OCI-M2 (cell line): ENCODE results near the gene FRY.

Experiments
- DNase-seq: peaks from one replicate; lab custom pipeline; 2025; ENCODE audit not compliant: unreplicated experiment; lab: John Stamatoyannopoulos, UW

The FRY gene

DNA sequence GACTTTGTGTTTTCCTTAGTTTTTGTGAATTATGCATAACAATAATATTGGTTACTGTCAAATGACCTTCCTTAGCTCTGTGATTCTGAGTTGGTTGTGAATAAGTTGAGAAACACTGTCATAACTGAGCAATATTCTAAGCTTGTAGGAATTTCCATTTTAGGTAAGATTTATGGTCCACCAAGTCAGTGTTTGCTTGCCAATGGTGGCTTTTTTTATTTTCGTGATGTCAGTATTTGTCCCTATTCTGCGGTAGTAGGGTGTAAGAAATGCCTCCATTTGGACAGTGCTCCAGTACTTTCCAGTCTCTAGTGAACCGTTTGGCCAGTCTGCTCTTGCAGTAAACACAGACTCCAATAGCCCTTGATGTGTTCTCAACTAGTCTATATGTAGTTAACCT, 94.7 kb downstream of the FRY start:
- no peak for DNase-seq

DNA sequence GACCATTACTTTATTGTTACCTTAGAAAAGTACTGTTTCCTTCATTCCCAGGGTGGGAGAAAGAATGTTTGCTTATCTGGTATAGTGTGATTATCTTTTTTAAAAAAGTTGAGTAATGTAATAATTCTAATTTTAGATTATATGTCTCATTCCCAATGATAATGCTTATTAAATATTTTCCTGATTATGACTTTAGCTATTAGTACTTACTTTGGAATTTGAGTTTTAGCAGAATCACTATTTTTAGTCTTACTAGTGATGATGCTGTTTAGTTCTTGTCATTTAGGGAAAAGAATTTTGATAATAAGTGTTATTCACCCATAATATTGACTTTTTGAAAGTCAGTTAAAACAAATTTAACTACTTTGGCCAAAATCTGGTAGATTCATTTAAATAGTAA, 95.2 kb downstream of the FRY start:
- DNase-seq: no peak

DNA sequence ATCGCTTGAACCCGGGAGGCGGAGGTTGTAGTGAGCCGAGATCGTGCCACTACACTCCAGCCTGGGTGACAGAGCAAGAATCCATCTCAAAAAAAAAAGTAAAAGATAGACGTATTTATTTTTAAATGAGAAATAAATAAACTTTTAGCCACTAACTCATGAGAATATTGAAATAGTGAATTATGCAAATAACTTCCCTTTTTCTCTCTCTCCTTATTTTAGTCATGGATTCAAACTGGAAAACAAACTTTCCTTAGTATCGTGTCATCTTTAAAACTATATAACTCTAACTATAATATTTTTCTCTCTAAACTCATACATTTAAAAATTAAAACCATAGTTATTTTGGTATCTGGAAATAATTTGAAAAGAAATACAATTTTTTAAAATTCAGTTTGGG, 96.1 kb downstream of the FRY start:
- DNase-seq: no peak

DNA sequence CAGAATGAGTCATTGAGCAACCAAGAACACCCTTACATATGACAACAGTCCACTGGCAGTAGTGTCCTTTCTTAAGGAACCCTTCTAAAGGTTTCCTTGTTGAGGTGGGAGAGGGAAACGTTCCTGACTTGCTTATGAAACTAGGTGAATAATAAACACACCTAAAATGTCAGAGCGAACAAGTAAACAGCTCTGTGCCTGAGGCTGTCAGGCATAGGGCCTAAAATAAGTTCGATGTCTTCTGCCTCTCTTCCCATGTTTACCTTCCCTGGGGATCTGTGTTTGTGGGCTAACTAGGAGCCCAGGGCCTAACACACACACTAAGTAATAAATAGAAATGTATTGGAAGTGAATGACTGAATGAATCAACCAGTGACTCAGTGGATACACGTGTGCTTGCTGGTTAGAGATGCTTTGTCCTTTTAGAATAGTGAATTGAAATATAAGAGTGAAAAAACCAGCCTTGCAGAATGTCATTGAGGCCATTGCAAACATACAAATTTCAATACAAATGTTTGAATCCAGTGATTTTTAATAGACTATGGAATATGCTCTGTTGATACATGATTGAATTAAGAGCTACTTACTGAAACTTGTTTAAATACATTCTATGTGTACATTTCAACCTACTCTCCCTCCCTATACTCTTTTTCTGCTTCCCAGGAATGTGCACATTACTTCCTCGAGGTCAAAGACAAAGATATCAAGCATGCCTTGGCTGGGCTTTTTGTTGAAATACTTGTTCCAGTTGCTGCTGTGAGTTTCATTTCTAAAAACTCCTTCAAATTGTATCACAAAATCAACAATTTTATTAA, 102.9 kb downstream of the FRY start:
- DNase-seq: no peak

DNA sequence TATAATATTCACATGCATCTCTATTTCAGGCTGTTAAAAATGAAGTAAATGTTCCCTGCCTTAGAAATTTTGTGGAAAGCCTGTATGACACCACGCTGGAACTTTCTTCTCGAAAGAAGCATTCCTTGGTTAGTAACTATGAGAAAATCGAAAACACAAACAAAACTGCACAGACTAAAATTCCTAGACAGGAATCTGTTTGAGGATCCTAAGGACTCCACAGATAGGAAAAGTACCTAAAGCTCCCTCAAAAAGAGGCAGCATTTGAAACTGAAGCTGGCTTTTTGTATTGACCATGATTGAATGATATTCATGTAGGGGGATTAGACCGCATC, 103.4 kb downstream of the FRY start:
- DNase-seq: no peak

DNA sequence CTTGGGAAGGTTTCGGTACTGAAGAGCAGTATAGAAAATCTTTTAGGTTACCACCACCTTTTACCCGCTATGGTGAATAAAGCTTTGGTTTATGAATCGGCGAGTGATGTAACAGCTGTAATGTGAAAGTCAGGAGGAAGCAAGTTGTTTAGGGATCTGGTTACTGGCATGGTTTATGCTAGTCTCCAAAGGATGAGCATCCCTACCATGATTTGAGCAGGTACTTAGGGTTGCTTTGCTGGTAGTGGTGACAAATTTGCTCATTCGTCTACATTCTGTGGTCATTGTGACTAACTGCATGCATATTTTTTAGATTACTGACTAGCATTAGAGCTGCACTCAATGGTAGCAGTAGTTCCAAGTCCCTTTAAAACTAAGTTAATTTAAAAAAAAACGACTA, 104.1 kb downstream of the FRY start:
- DNase-seq: no peak

DNA sequence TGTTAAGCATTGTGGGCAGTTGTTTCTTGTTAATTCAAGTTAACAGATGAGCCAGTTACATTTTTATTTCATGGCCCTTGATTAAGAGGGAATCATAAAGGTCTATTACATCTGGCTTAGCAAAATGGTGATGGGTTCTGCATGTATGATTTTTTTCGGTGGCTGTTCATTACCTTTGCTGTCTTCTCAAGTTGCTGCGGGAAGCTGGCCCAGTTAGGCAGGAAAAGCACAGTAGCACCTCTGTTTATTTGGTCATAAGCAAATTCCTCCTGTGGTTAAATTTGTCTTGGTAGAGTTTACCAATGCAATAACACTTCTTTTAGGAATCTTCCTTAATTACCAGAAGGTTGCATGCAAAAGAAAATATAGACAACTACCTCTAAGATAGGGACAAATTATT, 104.5 kb downstream of the FRY start:
- DNase-seq: no peak

DNA sequence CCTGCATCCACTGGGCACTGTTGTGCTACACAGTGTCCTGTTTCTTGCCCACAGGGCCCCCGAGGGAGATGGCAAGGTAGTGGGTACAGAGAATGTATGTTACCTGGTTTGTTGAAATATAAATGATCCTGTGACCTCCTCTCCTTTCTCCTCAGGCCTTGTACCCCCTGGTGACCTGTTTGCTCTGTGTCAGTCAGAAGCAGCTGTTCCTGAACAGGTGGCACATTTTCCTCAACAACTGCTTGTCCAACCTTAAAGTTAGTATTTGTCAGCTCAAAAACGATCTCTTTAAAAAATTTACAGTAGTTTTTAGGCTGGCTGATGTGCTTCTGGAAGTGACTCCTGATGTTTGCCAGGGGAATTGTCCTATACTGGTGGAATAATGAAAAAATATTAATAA, 105.1 kb downstream of the FRY start:
- DNase-seq: no peak

DNA sequence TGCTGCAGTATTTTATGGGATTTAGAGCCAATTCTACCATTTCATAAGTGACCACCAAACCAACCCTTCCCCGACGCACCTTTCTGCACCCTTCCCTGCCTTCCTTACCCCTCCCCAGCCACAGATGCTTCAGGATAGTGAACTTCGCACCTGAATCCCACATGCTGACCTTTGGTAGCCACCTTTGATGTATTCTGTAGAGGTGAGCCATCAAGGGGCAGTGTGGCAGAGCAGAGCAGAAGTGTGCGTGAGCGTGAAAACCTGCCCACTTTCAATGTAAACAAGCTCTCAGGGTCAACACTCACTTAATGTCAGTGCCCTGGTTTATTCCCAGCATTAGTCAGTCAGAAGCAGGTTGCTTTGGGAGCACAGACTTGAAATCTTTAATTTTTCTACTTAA, 107.7 kb downstream of the FRY start:
- no peak for DNase-seq

DNA sequence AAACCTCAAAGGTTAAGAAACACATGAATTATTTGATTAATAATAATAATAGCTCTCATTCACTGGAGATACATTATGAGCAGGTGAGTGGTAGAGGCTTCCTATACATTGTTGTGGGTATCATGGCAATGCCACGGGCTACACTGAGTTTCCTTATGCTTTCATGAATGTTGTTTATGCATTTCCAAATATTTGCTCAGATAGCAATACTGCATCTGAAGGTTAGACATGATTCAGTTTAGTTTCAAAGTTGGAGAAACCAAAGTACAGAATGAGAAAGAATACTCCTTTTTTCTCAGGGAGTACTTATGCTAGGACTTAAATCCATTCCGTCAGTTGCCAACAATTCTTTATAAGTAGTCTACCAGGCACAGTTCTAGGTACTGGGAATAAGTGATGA, 108.5 kb downstream of the FRY start:
- DNase-seq: no peak

DNA sequence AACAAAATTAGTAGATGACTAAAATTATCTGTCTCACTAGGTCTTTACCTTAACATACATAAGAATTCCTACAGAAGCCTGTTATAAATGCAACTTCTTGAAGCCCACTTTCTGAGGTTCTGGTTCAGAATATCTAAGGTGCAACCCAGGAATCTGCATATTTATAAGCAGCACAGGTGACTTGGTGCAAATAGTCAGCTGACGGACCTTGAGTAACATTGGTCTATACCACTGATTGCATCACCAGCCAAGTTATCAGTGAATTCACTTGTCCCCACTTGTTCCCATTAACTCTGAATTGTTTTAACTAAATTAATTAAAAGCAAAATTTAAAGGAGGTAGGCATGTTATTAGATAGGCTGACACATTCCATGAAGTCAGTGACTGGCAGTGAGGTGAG, 109.9 kb downstream of the FRY start:
- DNase-seq: no peak

DNA sequence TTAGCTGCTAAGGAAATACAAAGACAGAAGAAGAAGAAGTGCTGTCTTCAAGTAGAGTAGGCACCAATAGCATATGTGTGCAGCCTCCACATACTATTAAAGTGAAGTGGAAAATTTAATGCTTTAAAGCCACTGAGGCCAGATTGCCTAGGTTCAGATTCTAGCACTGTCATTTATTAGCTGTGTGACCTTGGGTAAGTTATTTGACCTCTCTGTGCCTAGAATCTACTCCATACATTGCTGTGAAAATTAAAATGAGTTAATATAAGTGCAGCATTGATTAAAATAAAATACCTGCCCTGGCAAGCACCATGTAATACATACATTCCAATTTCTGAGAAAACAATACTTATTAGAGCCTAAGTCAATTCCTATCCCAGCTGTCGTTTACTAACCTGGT, 110.5 kb downstream of the FRY start:
- no peak for DNase-seq

DNA sequence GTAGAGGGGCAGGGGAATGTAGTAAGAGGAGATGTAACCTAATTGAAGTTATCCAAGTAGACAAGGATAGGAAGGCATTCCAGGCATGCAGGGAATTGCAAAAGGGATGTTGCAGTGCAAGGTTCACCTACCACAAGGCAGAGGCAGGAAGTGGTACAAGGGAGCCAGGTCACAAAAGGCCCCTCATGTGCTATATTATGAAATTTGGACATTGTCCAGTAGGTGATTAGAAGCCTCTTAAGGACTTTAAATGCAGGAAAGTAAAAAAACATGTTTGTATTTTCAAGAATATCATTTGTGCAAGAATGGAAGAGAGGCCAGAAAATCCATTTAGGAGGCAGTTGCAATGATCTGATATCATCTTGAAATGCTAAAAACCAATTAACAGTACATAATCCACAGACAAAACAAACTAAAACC, 111.4 kb downstream of the FRY start:
- no peak for DNase-seq

DNA sequence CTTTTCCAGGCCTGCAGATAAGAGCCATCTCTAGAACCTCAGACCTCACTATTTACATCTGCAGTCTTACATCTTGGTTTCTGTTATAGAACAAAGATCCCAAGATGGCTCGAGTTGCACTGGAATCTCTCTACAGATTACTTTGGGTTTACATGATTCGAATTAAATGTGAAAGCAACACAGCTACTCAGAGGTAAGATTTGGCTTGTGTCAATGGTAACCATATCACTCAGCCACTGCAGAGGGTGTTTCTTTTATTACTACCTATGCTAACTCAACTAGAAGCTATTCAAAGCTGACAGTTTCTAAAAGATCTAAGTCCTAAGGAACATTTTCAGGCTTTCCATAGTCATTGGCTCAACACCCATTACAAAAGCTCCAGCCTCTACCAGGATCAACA, 115.6 kb downstream of the FRY start:
- no peak for DNase-seq

DNA sequence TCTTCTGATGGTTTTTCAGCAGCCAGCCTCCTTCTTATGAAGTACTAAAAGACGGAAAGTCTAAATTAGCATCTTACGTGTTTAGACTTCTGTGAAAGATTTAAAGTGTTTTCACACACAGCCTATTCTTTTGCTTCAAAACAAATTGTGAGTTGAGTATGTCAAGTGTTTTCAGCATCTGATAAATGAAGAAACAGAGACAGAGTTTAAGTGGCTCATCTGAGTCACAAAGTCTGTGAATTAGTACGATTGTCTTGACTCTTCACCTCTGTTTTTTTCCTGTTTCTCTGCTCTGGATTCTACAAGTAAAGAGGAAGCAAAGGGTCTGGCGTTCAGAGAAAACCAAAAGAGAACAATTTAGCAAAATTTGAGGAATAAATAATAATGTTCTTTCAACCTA, 116.4 kb downstream of the FRY start:
- no peak for DNase-seq

DNA sequence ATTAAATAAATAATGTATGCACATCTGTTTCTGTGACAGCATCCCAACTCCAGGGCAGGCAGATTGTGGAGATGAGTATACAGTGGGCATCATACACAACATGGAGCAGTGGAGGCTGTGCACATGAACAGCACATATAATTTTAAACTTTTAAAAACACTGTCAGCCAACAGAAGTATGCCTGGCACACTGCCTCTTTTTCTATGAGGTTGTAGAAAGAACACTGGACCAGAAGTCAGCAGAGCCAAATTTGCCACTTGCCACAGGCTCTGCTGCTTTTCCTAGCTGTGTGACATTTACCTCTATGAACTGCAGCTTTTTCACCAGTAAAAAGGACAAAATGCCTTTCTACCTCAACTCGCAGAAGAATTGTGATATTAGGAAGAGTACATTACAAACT, 118.7 kb downstream of the FRY start:
- DNase-seq: no peak

DNA sequence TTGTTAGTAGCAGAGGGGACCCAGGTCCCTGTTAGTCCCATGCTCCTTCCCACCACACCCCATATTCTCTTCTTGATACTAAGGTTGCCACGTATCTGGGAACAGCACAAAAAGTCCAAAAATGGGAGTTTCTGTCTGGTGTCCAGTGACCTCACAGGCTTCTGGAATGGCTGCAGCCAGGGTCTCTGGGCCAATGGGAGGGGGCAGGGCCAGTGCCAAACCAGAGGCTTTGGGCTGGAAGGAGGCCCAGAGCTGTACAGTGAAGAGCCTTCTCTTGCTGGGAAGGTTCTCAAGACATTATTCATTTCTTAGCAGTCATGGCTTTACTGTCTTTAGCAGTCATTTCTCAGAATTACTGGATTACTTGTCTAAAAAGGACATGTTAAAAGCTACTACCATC, 119.2 kb downstream of the FRY start:
- no peak for DNase-seq

DNA sequence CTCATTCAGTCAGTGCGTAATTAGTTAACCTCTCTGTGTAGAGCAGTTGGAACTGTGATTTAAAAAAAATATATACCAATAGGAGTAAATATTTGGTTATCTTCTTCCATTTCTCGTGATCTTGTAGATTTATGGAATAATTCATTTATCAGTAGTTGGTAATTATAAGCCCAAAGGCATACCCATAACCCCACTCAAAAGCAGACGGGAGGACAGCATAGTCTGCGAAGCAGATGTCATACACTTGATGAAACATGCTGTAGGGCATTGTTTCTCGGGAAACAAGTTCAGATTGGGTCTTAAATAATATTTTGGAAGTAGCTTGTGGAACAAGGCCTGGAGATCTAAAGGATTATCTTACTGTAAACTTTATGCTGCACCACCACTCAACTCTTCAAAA, 119.7 kb downstream of the FRY start:
- DNase-seq: no peak

DNA sequence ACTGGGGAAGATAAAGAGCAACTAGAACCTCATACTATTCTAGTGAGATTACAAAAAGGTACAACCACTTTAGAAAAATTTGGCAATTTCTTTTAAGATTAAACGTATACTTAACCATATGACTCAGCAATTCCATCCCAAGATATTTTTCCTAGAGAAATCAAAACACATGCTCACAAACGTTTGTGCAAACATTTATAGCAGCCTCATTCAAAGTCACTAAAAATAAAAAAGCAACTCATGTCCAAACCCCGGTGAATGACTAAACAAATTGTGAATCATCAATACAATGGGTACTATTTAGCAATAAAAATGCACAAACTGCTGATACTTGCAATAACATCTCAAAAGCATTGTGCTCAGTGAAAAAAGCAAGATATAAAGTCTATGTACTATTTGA, 121.5 kb downstream of the FRY start:
- no peak for DNase-seq

DNA sequence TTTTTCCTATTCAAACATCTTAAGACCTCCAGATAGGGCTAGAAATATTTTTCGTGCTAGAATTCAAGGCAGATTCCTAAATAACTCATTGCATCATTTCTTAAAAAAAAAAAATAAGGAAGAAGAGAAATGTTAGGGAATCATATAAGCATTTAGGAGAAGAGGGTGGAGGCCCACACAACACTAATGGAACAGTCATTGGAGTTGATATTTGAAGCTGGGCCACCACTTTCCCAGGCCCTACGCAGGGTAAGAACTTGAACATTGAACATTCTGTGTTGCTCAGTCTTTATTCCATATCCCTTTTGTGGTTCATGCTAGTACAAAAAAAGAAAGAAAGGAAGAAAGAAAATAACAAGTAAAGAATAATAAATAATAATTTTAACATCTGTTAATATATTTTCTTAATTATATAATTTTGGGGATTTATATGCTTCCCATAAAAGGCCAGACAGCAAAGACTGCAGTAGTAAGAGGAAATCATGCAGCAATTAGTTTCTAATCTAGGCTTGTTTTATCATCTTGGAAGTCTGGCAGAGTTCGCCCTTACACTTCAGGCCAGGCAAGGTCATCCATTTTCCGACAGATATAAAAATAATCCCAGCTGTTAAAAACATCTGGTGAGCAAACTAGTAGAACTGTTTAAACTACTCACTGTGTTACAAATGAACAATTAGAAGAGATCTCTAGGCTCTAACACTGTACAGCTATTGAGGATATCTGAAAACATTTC, 127.7 kb downstream of the FRY start:
- DNase-seq: no peak

DNA sequence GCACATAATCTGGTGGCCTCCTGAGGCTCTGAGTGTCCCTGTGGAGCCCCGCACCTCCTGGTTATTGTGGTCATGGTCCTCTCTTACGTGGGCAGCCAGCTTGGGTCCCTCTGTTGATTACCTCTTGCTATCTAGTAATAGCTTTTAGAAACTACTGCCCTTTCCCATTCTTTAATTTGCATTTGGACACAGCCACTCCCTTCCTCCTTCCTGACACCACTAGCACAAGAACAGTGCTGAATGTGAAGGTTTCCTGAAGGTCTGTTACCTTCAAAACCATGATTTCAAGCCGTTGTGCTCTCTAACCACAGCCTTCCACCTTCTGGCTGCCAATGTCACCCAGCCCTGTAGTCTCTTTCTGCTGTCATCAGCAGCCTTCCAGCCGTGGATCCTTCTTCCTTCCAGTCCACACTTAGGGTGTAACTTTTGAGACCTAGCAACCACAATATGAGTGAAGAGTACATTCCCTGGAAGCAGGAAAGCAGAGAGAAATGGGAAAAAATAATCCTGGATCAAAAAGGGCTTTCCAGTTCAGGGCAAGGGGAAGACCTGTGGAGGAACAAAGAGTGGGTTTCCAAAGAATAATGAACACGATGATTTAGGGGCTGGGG, 130.9 kb downstream of the FRY start:
- DNase-seq: no peak

DNA sequence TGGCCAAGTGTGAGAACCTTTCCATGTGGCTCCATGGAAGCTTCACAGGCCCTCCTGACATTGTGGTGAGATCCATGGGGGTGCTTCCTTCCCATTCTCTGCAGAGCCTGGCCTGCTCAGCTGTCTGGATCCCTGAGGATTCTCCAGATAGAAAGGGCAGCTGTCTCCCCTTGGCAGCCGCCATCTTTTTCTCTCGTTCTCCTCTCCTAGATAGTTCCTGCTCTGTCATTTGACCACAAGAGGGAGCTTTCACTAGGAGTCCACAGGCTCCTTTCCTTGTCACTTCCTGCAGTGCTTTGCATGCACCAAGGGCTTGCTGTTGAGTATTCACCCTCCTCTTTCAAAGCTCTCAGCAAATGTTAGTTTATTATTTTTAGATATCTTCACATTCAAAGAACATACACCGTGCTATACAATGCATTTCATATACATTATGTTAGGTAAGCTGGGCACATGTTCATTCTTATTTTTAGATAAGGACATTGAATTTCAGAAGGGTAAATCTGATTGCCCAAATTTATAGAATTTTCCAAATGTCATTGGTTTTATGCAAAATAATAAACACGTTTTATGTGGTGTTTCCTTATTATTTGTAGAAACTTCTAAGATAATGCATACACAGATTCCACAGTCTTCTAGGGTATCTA, 133.2 kb downstream of the FRY start:
- DNase-seq: no peak
